Nephron (organoid): Measurements from ENCODE around the gene OCA2.
A peak's percentile ranks its signal among the peaks of the same experiment; 100 is the strongest.

ENCODE experiments used
- H3K27ac Mint-ChIP-seq, 3 experiments: 2 replicates each; pipeline ENCODE4 v1.8.0; 2020; ENCODE audit warnings: mixed read lengths in 3 of 3, mild to moderate bottlenecking in 2 of 3, moderate library complexity in 1 of 3
- H3K27me3 Mint-ChIP-seq: 2 replicates; pipeline ENCODE4 v1.8.0; 2021; ENCODE audit warnings: low read depth, mild to moderate bottlenecking, moderate library complexity, mixed read lengths
- H3K36me3 Mint-ChIP-seq: 2 replicates; pipeline ENCODE4 v1.8.0; 2020; ENCODE audit warnings: low read depth, mixed read lengths
- H3K4me1 Mint-ChIP-seq: 2 replicates; pipeline ENCODE4 v1.8.0; 2020; ENCODE audit warnings: mixed read lengths
- H3K4me3 Mint-ChIP-seq, 3 experiments: 2 replicates each; pipeline ENCODE4 v1.8.0; 2020; ENCODE audit warnings: mild to moderate bottlenecking in 3 of 3, mixed read lengths in 3 of 3, moderate library complexity in 2 of 3
- H3K9me3 Mint-ChIP-seq: 2 replicates; pipeline ENCODE4 v1.8.0; 2020; ENCODE audit warnings: mixed read lengths
- CTCF ChIP-seq, 3 experiments: fragments of 200-600 bp; sonication (generic); IDR thresholded peaks; one replicate each; pipeline ENCODE4 v1.5.0; 2021; ENCODE audit warnings: antibody characterized with exemption in 3 of 3; ENCODE audit not compliant: unreplicated experiment in 3 of 3

OCA2 gene

GRCh38 chr15:27869697-27870281 is 229.3 kb downstream of the OCA2 start:
- no peaks in the 10 kb centered on the region for H3K36me3 Mint-ChIP-seq
- no peak for TF ChIP-seq CTCF (IDR thresholded peaks at IDR 0.05; ENCODE audit: unreplicated experiment in 3 of 3)
- H3K27ac Mint-ChIP-seq = no peak overlapping the region
- no peaks in the 10 kb centered on the region for H3K4me1 Mint-ChIP-seq
- H3K27me3 Mint-ChIP-seq = peaks cover 21% of the 10 kb centered on the region
- no peaks in the 10 kb centered on the region for H3K9me3 Mint-ChIP-seq
- H3K4me3 Mint-ChIP-seq = no peak overlapping the region

GRCh38 chr15:27868828-27869404 is 230.2 kb downstream of the OCA2 start:
- Mint-ChIP-seq H3K36me3 (no peaks in the 10 kb centered on the region), H3K4me1 (no peaks in the 10 kb centered on the region), H3K9me3 (no peaks in the 10 kb centered on the region), H3K4me3 (no peak overlapping the region), H3K27me3 (peaks cover 22% of the 10 kb centered on the region), H3K27ac (no peak overlapping the region)
- TF ChIP-seq CTCF (IDR thresholded peaks at IDR 0.05; ENCODE audit: unreplicated experiment in 3 of 3) = no peak

GRCh38 chr15:27867861-27868260 is 231.3 kb downstream of the OCA2 start:
- no peaks in the 10 kb centered on the region for H3K36me3 Mint-ChIP-seq

GRCh38 chr15:27866505-27867165 is 232.5 kb downstream of the OCA2 start:
- Mint-ChIP-seq H3K4me3 (no peak overlapping the region), H3K27me3 (peaks cover 22% of the 10 kb centered on the region), H3K36me3 (no peaks in the 10 kb centered on the region), H3K9me3 (no peaks in the 10 kb centered on the region), H3K27ac (no peak overlapping the region), H3K4me1 (no peaks in the 10 kb centered on the region)
- TF ChIP-seq CTCF (IDR thresholded peaks at IDR 0.05; ENCODE audit: unreplicated experiment in 3 of 3) = no peak

More at GRCh38 chr15:27867861-27868260, 231.3 kb downstream of the OCA2 start:
- H3K4me1 Mint-ChIP-seq = no peaks in the 10 kb centered on the region
- no peak overlapping the region for H3K27ac Mint-ChIP-seq
- TF ChIP-seq CTCF (IDR thresholded peaks at IDR 0.05; ENCODE audit: unreplicated experiment in 3 of 3) = no peak
- no peaks in the 10 kb centered on the region for H3K9me3 Mint-ChIP-seq
- peaks cover 22% of the 10 kb centered on the region for H3K27me3 Mint-ChIP-seq
- no peak overlapping the region for H3K4me3 Mint-ChIP-seq

- Mint-ChIP-seq H3K36me3 (peaks cover 6% of the 10 kb centered on the region), H3K9me3 (peaks cover 7% of the 10 kb centered on the region), H3K4me3 (peak overlapping the region in 1 of 3 experiments; percentile 3), H3K27me3 (peaks cover 22% of the 10 kb centered on the region), H3K4me1 (no peaks in the 10 kb centered on the region), H3K27ac (no peak overlapping the region)
- TF ChIP-seq CTCF (IDR thresholded peaks at IDR 0.05; ENCODE audit: unreplicated experiment in 3 of 3) = no peak
Measured at GRCh38 chr15:27865926-27866325, 233.2 kb downstream of the OCA2 start.
